Measurements from ENCODE around the gene IFRD2.
"Not testable (repeated sequence)": the region's sequence is repeated elsewhere in the genome, so short reads cannot be mapped to it uniquely, and the experiment has no call there.

The IFRD2 gene

DNA sequence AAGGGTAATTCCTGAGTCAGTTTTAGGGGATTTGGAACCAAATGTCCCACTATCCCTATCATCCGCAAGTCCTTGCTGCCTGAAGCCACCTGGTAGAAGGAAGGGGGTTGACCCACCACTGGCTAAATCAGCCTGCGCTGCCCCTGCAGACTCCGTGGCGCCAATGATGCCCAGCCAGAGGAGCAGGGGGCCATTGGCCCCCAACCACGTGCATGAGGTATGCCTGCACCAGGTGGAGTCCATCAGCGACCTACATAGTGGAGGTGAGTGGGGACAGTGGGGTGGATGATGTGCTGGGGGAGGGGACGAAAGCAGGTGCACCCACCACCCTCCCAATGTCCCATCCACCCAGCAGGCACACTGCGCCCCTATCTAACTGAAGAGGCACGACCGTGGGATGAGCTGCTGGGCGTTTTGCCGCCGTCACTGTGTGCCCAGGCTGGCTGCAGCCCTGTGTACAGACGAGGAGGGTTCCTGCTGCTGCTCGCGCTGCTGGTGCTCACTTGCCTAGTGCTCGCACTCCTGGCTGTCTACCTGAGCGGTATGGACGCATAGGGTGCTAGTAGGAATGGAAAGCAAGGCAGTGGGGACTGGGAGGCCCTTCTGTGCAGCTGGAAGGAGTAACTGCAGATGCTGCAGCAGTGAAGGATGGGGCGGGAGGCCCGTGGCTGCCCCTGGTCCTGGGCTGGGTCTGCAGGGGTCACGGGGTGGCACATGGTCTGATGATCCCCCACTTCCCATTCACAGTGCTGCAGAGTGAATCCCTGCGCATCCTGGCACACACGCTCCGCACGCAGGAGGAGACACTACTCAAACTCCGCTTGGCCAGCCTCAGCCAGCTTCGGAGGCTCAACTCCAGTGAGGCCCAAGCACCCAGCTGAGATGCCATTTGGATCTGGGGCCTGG, 5.7 kb downstream of the IFRD2 start:
- DNase-seq (ENCODE audit: low read depth, low spot score) = no peak

DNA sequence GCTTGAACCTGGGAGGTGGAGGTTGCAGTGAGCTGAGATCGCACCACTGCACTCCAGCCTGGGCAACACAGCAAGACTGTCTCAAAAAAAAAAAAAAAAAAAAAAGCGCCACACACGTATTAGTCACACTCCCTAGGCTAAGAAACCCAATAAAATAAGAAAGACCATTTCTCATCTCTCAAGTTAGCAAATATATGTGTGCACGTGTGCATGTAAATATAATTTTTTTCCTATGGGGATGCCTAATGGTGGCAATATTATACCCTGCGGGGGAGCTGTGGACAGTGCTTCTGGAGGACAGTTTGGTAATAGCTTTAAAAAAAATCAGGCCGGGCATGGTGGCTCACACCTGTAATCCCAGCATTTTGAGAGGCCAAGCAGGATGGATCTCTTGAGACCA, 8.1 kb downstream of the IFRD2 start:
- DNase-seq (ENCODE audit: low read depth, low spot score) = not testable (repeated sequence)

DNA sequence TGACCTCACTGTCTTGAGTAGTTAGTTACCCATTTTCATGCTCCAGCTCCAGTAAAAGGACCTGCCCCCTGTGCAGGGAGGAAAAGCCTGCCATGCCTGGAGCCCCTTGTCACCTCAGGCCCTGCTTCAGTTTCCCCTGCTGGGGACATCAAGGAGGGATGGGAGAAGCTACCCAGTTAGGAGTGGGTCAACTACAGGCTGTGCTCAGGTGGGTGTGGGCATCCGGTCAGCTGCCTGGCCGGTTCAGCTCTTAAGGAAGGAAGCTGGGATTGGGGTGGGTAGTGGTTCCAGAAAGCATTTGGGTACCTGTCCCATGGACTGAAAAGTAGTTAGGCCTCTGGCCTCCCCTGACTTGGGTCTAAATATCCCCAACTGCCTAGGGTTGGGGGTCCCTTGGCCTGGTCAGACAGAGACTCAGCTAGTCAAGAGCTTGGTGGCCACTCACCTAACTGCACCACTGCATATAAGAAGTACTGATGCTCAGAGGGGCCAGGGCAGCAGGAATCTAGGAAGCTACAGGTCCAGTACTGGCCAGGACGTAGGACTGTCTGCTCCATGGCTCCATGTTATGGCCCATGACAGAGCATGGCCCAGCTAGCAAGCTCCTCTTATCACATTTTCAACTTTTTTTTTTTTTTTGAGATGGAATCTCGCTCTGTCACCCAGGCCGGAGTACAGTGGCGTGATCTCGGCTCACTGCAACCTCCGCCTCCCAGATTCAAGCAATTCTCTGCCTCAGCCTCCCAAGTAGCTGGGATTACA, 12.8 kb downstream of the IFRD2 start:
- no peak for DNase-seq (ENCODE audit: low read depth, low spot score)

DNA sequence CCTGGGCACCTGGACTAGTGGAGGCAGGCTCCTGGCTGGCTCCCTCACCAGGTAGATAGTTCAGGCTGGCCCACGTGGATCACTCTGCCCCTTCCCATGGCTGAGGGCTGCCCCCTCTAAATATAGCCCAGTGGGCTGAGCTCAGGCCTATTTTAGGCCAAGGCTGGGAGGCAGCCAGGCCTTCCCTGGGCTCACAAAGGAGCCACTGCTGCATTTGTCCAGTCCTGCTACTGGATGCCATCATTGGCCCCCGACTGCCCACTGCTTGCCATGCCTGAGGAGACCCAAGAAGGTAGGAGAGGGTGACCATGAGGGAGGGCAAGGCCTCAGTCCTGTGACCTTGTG, 13.4 kb downstream of the IFRD2 start, which contains the start of gene LSMEM2:
Gene LSMEM2, plus strand, starts transcription at position 208 of the 345 bp plus-strand sequence. Its CDS starts 27 bp downstream, at position 235.
- DNase-seq (ENCODE audit: low read depth, low spot score) = no peak

DNA sequence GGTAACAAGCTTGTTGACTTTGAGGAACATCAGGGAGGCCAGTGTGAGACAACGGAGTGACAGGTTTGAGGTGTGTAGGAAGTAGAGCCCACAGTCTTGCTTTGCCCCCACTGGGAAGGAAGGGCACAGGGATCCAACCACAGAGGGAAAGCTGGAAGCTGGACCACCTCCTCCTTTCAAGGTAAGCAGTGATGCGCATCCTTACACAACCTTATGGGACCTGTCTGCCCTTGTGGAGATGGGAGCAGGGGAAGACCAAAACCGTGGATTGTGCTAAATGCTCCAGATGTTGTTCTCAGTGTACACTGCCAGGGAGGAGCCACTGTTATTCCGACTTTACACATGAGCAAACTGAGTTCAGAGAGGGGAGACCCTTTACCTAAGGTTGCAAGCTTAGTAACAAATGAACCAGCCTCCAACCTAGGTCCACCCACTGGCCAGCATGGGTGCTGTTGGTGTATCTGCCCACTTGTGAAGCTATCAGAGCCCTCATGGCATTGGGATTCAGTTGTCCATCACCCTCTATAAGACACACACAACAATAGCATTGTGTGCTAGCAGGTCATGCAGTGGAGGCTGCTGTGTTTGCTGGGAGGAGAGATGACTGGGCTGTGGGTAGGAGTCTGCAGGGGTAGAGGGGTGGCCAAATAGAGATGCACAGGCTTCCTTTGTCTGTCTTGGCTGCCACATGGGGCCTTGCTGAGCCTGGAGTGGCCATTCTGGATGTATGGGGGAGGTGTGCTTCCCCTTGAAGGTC, 13.9 kb downstream of the IFRD2 start:
- no peak for DNase-seq (ENCODE audit: low read depth, low spot score)

DNA sequence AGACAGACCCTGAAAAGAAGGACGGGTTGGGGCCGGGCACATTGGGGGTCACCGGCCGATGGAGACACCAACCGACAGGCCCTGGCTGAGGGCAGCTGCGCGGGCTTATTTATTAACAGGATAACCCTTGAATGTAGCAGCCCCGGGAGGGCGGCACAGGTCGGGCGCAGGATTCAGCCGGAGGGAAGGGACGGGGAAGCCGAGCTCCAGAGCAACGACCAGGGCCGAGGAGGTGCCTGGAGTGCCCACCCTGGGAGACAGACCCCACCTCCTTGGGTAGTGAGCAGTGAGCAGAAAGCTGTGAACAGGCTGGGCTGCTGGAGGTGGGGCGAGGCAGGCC, 15.5 kb downstream of the IFRD2 start:
- no peak for DNase-seq (ENCODE audit: low read depth, low spot score)

DNA sequence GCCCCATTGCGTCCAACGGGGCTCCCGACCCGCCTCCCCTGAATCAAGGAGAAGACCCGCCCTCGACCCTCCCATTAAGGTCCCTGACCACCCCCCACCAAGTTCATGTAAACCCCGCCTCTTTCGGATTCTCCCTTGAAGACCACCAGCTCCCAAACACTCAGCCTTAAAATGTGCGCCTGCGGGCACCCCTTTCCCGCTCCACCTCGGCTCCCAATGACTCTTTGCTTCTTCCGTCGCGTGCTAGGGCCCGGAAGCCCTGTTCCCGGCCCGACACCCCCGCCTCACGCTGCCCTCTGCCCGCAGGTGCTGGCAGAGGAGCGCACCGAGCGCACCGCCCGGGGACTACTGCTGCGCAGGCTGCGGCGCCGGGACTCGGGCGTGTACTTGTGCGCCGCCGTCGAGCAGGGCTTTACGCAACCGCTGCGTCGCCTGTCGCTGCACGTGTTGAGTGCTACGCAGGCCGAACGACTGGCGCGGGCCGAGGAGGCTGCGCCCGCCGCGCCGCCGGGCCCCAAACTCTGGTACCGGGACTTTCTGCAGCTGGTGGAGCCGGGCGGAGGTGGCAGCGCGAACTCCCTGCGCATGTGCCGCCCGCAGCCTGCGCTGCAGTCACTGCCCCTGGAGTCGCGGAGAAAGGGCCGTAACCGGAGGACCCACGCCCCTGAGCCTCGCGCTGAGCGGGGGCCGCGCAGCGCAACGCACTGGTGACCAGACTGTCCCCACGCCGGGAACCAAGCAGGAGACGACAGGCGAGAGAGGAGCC, 16.1 kb downstream of the IFRD2 start:
- DNase-seq (ENCODE audit: low read depth, low spot score) = no peak

DNA sequence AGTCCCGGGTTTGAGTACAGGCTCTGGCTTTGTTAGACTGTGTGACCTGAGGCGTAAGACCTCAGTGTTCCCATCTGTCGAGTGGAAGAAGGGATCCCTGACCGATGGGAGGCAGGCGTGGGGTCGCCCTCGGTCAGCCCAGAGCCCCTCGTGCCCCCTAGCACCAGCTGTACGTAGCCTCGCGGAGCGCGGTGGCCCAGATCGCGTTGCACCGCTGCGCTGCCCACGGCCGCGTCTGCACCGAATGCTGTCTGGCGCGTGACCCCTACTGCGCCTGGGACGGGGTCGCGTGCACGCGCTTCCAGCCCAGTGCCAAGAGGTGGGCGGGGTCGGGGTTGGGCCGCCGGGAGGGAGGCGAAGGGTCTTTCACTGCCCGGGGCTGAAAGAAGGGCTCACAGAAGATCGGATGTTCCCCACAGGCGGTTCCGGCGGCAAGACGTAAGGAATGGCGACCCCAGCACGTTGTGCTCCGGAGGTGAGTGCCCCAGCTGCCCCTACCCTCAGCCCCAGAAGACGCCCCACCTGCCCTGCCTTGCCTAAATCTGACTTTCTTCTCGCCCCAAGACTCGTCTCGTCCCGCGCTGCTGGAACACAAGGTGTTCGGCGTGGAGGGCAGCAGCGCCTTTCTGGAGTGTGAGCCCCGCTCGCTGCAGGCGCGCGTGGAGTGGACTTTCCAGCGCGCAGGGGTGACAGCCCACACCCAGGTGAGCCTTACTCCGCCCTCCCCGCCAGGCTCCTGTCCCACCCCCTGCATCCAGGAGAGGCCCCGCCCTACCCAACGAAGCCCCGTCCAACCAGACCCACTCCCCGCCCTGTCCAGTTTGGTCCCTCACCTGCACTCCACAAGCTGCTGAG, 16.9 kb downstream of the IFRD2 start:
- DNase-seq (ENCODE audit: low read depth, low spot score) = no peak

DNA sequence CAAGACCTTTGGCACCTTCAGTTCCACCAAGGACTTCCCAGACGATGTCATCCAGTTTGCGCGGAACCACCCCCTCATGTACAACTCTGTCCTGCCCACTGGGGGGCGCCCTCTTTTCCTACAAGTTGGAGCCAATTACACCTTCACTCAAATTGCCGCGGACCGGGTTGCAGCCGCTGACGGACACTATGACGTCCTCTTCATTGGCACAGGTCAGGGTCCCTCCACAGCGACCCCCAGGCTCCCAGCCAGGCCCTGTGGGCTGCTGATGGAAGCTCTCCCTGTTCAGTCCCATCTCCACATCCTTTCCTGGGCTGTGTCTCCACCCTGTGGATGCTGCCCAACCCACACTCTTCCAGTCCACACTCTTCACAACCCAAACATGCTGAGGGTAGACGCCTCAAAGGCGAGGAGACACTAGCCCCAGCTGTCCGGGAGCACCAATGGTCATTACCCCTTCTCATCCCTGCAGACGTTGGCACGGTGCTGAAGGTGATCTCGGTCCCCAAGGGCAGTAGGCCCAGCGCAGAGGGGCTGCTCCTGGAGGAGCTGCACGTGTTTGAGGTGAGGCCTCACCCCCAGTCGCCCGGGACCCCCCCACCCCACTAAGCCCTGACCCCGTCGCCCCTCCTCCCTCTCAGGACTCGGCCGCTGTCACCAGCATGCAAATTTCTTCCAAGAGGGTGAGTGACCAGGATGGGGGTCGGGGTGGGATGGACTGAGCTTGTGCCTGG, 17.7 kb downstream of the IFRD2 start:
- DNase-seq (ENCODE audit: low read depth, low spot score) = no peak

DNA sequence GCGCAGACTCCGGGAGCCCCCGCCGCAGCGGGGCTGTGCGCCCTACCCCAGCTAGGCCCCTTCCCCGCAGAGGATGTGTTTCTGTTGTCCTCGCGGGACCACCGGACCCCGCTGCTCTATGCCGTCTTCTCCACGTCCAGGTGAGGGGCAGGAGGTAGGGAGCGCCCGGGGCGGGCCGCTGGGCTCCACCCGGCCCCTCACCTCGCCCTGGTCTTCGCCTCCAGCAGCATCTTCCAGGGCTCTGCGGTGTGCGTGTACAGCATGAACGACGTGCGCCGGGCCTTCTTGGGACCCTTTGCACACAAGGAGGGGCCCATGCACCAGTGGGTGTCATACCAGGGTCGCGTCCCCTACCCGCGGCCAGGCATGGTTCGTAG, 18.6 kb downstream of the IFRD2 start:
- no peak for DNase-seq (ENCODE audit: low read depth, low spot score)

DNA sequence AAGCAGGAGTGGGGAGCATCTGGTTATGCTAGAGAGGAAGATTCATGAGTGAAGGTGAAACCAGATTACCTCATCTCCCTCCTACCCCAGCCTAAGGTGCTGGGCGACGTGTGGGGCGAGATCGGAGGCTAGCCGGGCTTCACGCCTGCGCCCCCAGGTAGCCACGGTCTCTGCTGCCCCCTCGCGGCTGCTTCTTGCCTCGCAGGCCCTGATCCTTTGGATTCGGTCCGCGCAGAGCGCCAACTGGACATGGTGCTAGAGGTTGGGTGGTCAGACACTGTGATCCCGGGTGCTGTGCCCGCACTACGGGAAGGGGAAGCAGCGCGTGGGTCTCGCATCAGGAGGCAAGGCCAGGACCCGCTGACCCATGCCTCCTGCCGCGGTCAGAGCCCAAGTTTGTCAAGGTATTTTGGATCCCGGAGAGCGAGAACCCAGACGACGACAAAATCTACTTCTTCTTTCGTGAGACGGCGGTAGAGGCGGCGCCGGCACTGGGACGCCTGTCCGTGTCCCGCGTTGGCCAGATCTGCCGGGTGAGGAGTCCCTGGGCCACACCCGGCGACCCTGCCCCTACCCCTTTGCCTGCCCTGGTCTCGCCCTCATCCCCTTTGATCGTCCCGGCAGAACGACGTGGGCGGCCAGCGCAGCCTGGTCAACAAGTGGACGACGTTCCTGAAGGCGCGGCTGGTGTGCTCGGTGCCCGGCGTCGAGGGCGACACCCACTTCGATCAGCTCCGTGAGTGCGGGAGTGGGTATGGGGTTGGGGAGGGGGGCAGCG, 19.1 kb downstream of the IFRD2 start:
- no peak for DNase-seq (ENCODE audit: low read depth, low spot score)

DNA sequence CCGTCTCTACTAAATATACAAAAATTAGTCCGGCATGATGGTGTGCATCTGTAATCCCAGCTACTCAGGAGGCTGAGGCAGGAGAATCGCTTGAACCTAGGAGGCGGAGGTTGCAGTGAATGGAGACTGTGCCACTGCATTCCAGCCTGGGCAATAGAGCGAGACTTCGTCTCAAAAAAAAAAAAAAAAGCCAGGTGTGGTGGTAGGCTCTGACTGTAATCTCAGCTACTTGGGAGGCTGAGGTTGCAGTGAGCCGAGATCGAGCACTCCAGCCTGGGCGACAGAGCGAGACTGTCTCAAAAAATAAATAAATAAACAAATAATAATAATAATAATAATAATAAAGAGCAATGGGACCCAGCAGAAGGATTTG, 19.7 kb downstream of the IFRD2 start:
- DNase-seq (ENCODE audit: low read depth, low spot score) = not testable (repeated sequence)

DNA sequence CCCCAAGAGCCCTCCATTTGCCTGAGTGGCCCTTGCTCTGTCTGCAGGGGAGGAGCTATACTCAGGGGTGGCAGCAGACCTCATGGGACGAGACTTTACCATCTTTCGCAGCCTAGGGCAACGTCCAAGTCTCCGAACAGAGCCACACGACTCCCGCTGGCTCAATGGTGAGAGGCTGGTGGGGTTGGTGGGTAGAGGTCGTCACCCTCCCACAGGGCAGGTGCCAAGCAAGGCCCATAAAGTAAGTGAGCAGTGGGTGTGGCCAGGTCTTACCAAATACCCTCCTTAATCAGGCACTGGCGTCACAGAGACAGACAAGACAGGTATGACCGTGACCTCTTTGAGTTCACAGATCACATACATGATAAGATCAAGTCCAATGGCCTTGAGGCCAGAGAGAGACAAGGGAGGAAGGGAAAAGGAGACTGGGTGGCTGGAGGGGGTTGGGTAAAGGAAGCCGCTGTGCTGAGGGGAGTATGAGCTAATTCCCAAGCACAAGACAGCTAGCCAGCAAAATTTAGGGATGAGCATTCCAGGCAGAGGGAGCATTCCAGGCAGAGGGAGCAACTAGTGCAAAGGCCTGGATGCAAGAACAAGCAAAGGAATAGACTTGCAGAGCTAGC, 20.8 kb downstream of the IFRD2 start:
- DNase-seq (ENCODE audit: low read depth, low spot score) = no peak

DNA sequence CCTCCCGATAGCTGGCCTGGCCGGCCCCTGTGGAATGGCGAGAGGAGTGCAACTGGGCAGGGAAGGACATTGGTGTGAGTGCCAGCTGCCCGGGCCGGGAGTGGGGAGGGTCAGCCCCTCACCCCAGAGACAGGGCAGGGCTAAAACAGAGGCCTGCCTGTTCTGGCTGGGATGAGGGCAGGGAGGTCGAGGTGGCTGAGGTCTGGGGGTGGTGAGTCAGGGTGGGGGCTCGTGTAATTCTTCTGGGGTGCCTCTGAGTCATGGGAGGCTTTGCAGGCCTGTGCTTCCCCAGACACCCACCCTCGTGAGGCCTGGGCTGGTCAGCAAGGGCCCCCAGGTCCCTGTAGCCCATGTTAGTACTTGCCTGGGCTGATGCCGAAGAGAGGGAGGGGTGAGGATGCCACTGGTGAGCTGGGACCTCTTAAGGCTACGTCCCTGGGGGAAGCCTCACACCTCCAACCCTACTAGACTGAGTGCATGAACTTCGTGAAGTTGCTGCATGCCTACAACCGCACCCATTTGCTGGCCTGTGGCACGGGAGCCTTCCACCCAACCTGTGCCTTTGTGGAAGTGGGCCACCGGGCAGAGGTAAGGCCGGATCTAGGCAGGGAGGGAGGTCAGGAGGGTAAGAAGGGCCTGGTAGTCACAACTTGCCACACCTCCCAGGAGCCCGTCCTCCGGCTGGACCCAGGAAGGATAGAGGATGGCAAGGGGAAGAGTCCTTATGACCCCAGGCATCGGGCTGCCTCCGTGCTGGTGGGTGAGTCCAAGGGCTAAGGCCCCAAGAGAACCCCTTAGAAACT, 21.6 kb downstream of the IFRD2 start:
- no peak for DNase-seq (ENCODE audit: low read depth, low spot score)

DNA sequence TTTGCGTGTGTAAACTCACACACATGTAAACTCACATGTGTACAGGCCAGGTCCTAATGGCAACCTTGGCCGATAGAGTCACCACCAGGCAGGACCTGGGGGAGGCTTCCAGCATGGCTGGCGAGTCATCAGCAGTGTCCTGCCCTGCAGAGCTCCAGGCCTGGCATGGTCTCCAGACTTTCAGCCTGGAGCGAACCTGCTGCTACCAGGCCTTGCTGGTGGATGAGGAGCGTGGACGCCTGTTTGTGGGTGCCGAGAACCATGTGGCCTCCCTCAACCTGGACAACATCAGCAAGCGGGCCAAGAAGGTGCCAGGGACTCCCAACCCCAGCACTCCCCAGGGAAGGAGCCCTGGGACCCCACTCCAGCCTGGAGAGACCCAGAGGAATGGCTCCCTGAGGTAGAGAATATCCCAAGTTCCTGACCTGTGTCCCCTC, 22.2 kb downstream of the IFRD2 start:
- DNase-seq (ENCODE audit: low read depth, low spot score) = no peak

DNA sequence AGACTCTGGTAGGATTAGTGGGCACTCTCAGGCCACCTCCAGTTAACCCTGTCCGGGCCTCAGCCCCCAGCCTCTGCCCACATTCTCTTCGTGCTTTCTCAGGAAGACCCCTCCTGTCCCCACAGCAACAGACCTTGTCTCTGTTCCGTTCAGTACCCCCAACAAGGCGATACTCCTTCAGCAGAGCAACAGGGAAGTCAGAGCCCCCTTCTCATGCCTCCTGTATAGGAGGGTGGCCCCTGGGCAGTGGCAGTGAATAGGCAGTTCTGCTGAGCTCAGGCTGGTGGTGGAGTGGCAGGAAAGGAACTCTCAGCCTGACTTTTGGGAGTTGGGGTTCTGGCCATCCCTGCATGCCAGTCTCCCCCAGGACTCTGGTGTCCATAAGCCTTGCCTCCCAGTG, 22.8 kb downstream of the IFRD2 start:
- DNase-seq (ENCODE audit: low read depth, low spot score) = no peak

DNA sequence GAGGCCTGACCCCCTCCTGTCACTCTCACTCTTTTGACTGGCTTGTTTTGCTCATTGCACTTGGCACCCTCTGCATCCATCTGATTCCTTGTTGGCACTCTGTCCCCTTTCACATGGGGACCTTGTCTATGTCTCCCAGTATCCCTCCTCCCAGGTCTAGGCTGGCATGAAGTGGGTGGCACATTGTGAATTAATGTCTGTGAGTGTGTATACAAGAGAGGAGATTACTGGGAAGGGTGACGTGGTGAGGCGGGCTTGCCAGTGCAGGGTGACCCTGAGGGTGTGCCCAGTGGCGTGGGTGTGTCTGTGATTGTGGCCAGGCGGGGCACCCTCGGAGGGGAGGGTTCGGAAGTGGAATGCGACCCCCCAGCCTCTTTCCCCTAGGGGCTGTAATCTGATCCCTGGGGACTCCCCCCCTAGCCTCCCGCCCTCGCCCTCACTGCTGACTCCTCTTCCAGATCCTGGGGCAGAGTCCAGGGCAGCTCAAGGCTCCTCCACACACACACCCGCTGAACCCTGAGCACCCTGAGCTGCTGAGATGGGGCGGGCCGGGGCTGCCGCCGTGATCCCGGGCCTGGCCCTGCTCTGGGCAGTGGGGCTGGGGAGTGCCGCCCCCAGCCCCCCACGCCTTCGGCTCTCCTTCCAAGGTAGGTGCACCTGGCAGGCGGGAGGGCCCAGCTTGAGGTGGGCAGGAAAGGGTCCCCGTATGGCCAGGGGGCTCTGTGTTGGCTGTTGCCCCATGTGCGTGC, 23.4 kb downstream of the IFRD2 start, which contains the start of gene SEMA3B:
Gene SEMA3B, plus strand, starts transcription at position 445 of the 749 bp plus-strand sequence. Its CDS starts 94 bp downstream, at position 539.
- no peak for DNase-seq (ENCODE audit: low read depth, low spot score)

Measured in brain pericyte (primary cell).